Epidermal melanocyte (primary cell): ENCODE measurements around the gene FGFRL1.

Source experiments
- DNase-seq: peaks from one replicate; pipeline ENCODE4 v3.0.0; 2011; ENCODE audit warnings: low spot score; ENCODE audit not compliant: insufficient read length

FGFRL1 gene

GRCh38 chr4:1006856-1007255 is 4.6 kb upstream of the FGFRL1 start:
- DNase-seq, result no peak

GRCh38 chr4:1008840-1009541 is 2.4 kb upstream of the FGFRL1 start:
- no peak for DNase-seq

DNA sequence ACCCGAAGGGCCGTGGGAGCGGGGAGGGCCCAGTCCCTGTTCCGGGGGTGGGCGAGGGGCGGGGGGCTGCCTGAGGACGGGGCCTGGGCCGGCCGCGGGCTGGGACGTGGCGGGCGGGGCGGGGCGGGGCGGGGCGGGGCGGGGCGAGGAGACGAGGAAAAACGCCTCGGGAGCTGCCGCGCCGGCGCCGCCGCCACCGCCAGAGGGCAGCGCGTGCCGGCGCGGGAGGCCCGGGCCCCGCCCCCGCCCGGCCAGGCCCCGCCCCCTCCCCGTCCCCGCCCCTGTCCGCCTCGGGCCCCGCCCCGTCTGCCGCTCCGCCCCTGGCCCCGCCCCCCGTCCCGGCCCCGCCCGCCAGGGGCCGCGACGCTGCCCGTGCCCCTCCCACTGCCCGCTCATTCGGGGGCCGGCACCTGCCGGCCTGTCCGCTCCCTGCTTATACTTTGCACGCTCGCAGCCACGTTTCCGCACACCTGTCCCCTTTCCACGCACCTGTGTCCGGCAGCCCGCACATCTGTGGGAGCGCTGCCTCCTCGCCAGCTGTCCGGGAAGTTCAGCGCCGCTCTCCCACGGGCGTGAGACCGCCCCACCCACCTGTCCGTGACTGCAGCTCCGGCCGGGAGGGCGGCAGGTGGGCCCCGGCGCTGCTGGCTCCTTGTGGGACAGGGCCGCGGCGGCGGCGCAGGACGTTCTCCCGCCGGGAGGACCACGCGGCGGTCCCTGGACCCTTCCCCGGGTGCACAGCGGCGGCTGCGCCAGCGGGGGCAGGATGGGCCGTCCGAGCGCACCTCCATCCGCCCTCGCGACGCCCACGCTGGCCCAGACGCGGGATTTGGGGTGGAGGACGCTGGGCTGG is 1.7 kb upstream of the FGFRL1 start:
- no peak for DNase-seq

DNA sequence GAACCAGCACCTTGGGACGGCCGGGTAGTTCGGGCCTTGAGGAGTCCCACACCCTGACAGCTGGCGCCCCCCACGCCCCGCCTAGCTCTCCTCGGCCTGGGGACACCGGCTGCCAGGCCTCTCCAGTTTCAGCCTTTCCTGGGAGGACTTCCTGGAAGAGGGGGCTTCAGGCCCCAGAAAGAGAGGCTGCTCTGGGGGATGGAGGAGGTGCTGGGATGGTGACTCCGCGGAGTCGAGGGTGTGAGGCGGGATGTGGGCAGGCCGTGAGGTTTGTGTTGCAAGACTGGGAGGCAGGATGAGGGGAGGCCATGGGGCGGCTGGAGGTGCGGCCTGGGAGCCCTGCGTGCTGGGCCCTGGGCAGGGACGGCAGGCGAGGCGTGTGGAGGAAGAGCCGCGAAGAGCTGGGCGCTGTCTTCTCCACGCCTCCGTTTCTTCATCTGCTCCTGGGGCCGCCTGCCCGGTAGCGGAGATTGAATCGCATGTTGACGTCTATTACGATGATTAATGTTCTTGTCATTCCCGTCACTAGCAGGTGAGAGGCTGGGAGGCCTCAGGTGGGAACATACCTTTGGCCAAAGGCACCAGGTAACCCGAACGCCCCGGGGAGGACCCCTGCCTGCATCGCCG is 918 bp upstream of the FGFRL1 start:
- no peak for DNase-seq

GRCh38 chr4:1011666-1012033 is 224 bp downstream of the FGFRL1 start:
- DNase-seq, result no peak

DNA sequence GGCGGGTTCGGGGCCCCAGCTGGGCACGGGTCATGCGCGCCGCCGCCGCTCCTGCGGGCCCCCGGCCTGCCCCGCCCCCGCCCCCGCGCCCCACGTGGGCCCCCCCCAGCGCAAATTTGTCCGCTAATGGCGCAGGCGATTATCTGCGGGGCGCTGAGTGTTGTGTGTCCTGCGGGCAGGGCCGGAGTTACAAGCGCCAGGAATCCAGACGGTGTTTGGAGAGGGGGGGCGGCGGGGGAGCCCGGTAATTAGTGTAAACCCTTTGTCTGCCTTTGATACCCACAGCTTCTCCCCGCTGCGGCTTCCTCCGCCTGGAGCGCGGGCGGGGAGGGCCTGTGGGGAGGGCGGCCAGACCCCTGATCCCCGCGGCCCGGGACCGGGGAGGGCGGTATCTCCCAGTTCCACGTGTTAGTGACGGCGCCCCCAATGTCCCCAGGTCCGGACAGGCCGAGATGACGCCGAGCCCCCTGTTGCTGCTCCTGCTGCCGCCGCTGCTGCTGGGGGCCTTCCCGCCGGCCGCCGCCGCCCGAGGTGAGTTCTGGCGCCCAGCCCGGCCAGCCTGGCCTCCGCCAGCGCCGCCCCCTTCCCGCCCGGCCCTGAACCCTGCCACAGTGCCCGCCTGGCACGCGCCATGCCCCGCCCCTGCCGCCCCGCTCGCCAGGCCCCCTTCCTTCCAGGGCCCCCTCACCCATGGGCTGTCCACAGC is 761 bp downstream of the FGFRL1 start:
- no peak for DNase-seq

DNA sequence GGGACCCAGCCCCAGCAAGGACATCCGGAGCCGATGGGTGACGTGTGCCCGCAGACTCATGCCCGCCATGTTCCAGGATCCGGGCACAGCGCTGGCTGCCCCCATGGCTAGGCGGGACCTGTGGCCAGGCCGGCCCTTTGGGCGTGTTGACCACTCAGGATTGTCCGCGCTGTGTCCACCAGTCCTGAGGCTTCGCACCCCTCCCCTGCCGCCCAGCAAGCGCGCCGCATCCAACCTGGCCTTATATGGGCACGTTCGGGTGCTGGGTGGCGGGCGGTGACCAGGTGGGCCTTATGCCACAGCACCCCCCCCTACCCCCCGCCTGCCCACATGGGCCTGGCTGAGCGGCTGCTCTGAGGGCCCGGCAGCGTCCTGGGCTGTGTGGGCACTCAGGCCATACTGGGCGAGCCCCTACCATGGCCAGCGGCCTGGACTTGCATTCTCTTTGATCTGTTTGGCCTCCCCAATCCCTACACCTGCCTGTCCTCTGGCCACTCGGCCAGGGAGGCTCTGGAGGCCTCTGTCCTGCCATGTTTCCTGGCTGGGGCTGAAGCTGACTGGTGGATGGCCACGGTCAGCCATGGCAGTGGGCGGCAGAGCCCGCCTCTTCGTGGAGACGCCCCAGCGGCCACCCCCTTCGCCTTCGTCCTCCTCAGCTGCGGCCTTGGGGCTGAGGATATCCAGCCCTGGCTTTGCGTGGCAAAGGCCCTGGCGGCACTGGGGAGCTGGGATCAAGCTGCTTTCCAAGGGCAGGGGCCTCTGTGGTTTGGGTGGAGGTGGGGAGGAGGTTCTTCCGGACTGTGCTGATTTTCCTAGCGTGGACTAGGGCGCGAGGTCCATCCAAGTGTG is 2.0 kb downstream of the FGFRL1 start:
- no peak for DNase-seq

DNA sequence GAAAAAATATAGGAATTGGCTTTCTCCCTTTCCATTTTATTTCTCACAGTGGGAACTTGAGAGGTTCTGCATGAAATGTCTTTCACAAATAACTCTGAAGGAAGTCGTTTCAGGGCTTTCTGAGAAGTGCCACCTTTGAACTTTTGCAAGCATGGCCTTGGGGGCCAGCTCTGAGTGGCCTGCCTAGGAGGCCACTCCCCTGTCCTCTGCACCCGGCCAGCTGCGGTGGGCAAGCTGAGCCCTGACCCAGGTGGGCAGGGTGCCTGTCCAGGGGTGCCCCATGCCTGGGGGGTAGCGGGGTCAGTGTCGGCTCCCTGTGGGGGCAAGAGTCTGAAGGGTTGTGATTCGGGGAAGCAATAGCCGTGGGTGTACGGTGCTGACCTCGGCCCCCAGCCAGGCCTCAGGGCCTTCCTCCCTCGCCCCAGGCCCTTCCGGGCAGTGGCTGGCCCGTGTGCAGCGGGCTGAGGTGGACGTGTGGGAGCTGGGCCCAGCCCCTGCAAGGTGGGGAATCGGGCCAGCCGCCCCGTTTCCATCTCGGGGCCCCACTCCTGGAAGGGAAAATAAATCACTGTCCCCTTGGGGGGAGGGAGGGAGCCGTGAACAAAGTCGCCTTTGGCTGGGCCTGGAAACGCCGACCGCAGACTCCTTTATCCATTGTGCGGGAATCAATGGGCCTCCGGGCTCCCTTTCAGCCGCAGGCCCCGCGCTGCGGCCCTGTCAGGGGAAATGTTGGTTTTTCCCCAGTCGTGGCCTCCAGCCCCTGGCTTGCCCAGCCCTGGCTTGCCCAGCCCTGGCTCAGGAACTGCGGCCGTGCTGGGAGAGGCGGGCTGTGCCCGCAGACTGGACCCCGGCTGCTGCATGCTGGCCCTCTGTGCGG is 3.1 kb downstream of the FGFRL1 start:
- DNase-seq, result peak; percentile 90

GRCh38 chr4:1015179-1015578 is 3.8 kb downstream of the FGFRL1 start:
- no peak for DNase-seq

DNA sequence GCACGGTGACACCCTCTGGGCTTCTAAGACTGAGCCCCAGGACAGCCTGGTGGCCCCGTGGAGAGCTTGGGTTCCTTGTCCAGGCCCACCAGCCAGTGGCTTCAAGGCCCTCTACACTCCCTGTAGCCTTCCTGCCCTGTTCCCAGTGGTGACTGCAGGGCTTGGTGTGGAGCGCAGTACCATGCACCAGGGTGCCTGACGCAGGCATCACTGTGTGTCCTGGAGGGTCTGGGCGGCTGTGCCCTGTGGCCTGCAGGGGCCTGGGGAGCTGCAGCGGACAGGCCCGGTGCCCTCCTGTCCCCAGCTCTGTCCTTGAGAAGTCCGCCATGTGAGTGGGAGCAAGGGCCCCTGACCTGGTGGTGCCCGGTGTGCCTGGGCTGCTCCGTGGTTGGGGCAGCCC is 4.3 kb downstream of the FGFRL1 start:
- no peak for DNase-seq

- no peak for DNase-seq
Measured at GRCh38 chr4:1017211-1017610, 5.8 kb downstream of the FGFRL1 start.

DNA sequence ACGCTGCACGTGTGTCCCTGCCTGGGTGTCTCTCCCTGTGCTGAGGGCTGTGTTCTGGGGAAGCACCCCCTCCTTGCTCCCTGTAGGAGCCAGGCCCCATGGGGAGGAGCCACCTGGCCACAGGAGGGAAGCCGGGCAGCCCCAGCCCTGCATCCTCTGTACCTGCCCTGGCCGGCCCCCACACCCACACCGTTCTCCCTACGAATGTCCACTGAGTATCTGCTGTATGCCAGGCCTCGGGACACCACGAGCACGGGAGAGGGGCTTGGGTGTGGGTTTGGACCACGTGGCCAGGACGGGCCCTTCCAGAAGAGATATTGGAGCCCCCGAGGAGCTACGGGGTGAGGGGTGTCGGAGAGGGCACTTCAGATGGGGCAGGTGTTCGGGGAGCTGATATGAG is 6.3 kb downstream of the FGFRL1 start:
- no peak for DNase-seq

DNA sequence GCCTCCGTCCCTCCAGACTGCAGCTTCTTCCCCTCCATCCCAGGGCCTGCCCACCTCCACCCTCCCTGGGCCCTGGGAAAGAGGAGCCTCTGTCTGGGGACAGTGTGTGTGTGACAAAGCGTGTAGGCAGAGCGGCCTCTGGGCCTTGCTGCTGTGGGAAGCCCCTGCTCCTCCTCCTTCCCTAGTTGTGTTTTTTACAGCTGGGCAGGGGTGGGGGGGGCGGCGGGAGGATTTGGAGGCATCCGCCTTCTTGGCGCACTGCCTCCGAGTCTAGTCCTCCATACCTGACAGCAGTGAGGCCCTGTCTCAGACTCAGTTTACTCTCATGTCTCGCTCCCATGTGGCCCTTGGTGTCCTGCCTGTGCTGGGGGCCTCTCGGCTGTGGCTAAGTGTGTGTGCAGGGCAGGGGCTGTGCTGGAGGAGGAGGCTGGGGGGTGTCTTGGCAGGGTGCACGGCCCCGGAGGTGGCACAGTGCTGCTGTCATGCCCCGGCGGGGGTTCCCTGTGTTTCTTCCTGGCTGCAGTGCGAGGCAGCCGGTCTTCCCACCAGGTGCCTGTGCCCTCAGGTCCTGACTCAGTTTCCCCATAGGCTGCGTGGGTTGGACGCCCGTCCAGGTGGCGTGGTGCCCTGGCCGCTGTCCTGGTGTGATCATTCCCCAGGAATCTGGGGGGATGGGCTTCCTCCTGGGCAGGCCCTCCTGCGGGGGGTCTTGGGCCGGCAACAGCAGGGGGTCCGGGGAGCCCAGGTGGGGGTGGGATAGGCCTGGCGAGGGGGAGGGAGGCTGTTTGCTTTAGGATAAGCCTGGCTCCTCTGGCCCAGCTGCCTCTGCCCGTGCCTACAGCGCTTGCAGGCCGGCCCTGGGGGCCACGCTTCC is 7.0 kb downstream of the FGFRL1 start:
- no peak for DNase-seq

- no peak for DNase-seq
Measured at GRCh38 chr4:1019320-1019719, 7.9 kb downstream of the FGFRL1 start.

DNA sequence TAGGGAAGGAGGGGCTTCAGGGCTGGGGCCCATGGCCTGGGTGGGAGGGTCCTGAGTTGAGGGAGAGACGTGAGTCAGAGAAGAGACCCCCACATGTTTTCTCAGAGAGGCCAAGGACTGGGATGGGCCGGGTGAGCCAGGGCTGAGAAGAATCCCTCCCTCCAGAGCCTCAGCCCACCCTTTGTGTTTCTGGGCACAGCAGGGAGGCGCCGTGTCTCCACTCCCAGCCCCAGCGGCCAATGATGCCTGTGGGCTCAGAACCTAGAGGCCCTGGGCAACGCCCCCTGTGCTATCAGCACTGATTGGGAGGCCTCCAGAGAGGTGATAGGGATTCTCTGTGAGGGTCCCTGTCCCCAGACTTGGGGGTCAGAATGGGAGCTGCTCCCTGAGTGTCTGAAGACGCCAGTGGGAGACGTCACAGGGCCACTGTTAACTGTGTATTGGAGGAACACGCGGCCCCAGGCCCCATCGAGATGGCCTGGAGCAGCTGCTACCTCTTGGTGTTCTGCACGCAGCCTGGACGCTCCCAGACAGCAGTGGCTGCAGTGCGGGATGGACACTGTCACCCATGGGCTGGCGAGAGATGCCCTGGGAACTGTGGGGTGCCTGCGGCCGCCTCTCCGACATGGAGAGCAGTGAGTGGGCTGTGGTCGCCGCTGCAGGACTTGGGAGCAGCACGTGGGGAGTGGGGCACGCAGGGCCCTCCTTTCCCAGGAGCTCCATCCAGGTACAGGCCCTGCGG is 8.5 kb downstream of the FGFRL1 start:
- peak; percentile 16 for DNase-seq

DNA sequence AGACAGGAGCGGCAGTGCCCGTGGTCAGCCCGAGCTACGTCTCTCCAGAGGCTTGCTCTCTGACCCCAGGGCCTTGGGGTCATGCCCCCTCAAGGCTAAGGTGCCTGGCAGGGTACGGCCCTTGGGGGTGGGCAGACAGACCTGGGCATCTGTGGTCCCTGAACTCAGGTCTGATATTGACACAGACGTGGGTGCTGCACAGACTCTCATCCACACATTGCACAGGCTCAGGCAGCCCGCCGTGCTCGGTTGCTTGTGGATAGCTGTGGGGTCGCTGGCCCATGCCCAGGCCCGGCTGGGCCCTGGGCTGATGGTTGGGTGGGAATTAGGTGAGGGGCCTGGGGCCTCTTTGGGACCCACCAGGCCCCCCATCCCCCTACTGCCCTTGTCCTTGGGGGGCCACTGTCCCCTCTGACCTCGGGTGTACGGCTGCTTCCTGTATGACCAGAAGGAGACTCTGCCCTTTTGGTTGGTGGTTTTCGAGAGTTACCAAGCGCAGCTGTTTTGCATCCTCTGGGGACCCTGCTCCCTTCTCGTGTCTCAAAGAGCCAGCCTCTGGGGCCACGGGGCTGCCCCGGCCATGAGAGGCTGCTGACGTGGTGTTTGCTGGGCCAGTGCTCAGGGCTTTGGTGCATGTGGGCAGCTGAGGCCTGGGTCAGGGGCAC is 10.1 kb downstream of the FGFRL1 start:
- DNase-seq, result peak; percentile 17

DNA sequence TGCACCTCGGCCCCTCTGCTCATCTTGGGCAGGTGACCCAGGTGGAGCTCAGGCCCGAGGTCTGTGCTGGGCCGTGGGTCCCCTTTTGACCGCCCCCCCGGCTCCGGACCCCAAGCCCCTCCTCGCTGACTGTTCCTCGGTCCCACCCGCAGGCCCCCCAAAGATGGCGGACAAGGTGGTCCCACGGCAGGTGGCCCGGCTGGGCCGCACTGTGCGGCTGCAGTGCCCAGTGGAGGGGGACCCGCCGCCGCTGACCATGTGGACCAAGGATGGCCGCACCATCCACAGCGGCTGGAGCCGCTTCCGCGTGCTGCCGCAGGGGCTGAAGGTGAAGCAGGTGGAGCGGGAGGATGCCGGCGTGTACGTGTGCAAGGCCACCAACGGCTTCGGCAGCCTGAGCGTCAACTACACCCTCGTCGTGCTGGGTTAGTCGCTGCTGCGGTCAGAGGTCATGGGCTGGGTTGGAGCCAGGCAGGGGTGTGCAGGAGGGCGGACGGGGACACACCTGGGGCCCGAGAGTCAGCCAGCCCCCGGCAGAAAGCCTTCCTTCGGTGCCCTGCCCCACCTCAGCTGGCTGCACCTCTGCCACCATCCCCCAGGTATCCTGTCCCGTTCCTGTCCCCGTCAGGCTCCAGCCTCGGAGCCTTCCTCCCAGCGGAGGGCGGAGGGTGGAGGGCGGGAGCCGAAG is 10.8 kb downstream of the FGFRL1 start:
- DNase-seq, result no peak
